Smooth muscle cell (in vitro differentiated cells): Measurements from ENCODE around the gene EXOSC3. TPM values are rescaled to one million over a fixed set of nuclear protein-coding genes. Genes with fewer than 3 reads are reported as not detected.

Experiments used
- DNase-seq: peaks from one replicate; lab custom pipeline; 2025; ENCODE audit not compliant: unreplicated experiment; lab: John Stamatoyannopoulos, UW
- H2AFZ ChIP-seq: fragments of 200-600 bp; sonication (generic); 2 replicates; pipeline ENCODE4 v1.6.0; 2016; ENCODE audit warnings: antibody characterized with exemption, low read depth, mild to moderate bottlenecking
- H3F3A ChIP-seq: fragments of 200-600 bp; sonication (generic); 2 replicates; pipeline ENCODE4 v1.6.0; 2017; ENCODE audit warnings: antibody characterized with exemption, low read depth
- H3K27ac ChIP-seq: fragments of 200-600 bp; sonication (generic); 2 replicates; pipeline ENCODE4 v1.5.1; 2016; ENCODE audit warnings: low read depth, mild to moderate bottlenecking
- H3K27me3 ChIP-seq: fragments of 200-600 bp; sonication (generic); 2 replicates; pipeline ENCODE4 v1.6.1; 2016; ENCODE audit warnings: low read depth, mild to moderate bottlenecking
- H3K36me3 ChIP-seq: fragments of 200-600 bp; sonication (generic); 2 replicates; pipeline ENCODE4 v1.5.1; 2016; ENCODE audit warnings: low read depth
- H3K4me1 ChIP-seq: fragments of 200-600 bp; sonication (generic); 2 replicates; pipeline ENCODE4 v1.5.1; 2016; ENCODE audit warnings: low read depth
- H3K4me2 ChIP-seq: fragments of 200-600 bp; sonication (generic); 2 replicates; pipeline ENCODE4 v1.6.0; 2016; ENCODE audit warnings: mild to moderate bottlenecking
- H3K4me3 ChIP-seq: fragments of 200-600 bp; sonication (generic); 2 replicates; pipeline ENCODE4 v1.5.1; 2016; ENCODE audit warnings: mild to moderate bottlenecking
- H3K79me2 ChIP-seq: fragments of 200-600 bp; sonication (generic); 2 replicates; pipeline ENCODE4 v1.6.0; 2016; ENCODE audit warnings: low read depth, mild to moderate bottlenecking
- H3K9ac ChIP-seq: fragments of 200-600 bp; sonication (generic); 2 replicates; pipeline ENCODE4 v1.6.0; 2016; ENCODE audit warnings: low read depth
- H3K9me3 ChIP-seq: fragments of 200-600 bp; sonication (generic); replicated peaks from 2 replicates; pipeline ENCODE4 v1.5.1; 2016; ENCODE audit warnings: low read depth
- H4K20me1 ChIP-seq: fragments of 200-600 bp; sonication (generic); 2 replicates; pipeline ENCODE4 v1.6.0; 2016; ENCODE audit warnings: low read depth
- CTCF ChIP-seq: fragments of 200-600 bp; sonication (generic); IDR thresholded peaks from 2 replicates; pipeline ENCODE4 v1.5.1; 2017; ENCODE audit warnings: borderline replicate concordance, mild to moderate bottlenecking, antibody characterized with exemption; ENCODE audit not compliant: insufficient read depth, poor library complexity, severe bottlenecking
- WGBS: methylation state at CpG from one replicate; pipeline ENCODE4 v1.1.7; 2016; ENCODE audit warnings: low lambda C conversion rate; 5-methylcytosine and 5-hydroxymethylcytosine counted together
- polyA plus RNA-seq: library from polyadenylated mRNA; unstranded; fragments of >200 nt; fragmentation: Nextera tagmentation; extraction: Ambion mirVana; gene quantifications from 2 replicates; pipeline ENCODE4 v1.2.1, GENCODE V29; 2016
- total RNA-seq: library from RNA; depleted of rRNA; stranded (reverse); fragments of >200 nt; gene quantifications from 2 replicates; pipeline ENCODE4 v1.2.3, GENCODE V29; 2014

The EXOSC3 gene
- total and polyA plus RNA-seq, 2 experiments from 2014 or later, result 21.6 to 22.6 TPM

GRCh38 chr9:37806271-37806670 lies 21.4 kb upstream of the EXOSC3 start:
- Histone ChIP-seq H3F3A (no peaks in the 10 kb centered on the region), H3K36me3 (no peaks in the 10 kb centered on the region), H4K20me1 (peaks cover 95% of the 10 kb centered on the region), H3K79me2 (peaks cover 94% of the 10 kb centered on the region), H3K9ac (no peak overlapping the region), H3K4me3 (no peak overlapping the region), H3K9me3 (no peaks in the 10 kb centered on the region), H3K27ac (no peak overlapping the region), H3K4me2 (no peak overlapping the region), H3K27me3 (no peaks in the 10 kb centered on the region), H3K4me1 (peaks cover 19% of the 10 kb centered on the region), H2AFZ (no peak overlapping the region)
- no peak for DNase-seq
- 81% methylated on average over 4 of the region's 4 CpGs for WGBS
- TF ChIP-seq CTCF, result no peak

- Histone ChIP-seq H2AFZ (no peak overlapping the region), H3K27me3 (no peaks in the 10 kb centered on the region), H4K20me1 (peaks cover 62% of the 10 kb centered on the region), H3K36me3 (no peaks in the 10 kb centered on the region), H3K9me3 (no peaks in the 10 kb centered on the region), H3K79me2 (peaks cover 63% of the 10 kb centered on the region), H3K4me3 (peak overlapping the region; percentile 98), H3K4me1 (peaks cover 24% of the 10 kb centered on the region), H3K4me2 (peak overlapping the region; percentile 99), H3K9ac (peak overlapping the region; percentile 92), H3K27ac (no peak overlapping the region), H3F3A (no peaks in the 10 kb centered on the region)
- DNase-seq, result no peak
- TF ChIP-seq CTCF, result no peak
- WGBS, result 58% methylated on average over 10 of the region's 10 CpGs
Observed at GRCh38 chr9:37801959-37802711, 17.3 kb upstream of the EXOSC3 start.

- under 1% methylated on average over 40 of the region's 45 CpGs for WGBS
- peak overlapping the region; percentile 90 for H2AFZ ChIP-seq
- no peak for DNase-seq
- H3K9ac ChIP-seq, result peak overlapping the region; percentile 92
- peaks cover 24% of the 10 kb centered on the region for H3K4me1 ChIP-seq
- peaks cover 54% of the 10 kb centered on the region for H4K20me1 ChIP-seq
- H3K27me3 ChIP-seq, result no peaks in the 10 kb centered on the region
- no peaks in the 10 kb centered on the region for H3K9me3 ChIP-seq
- H3K4me3 ChIP-seq, result peak overlapping the region; percentile 98
- no peak for TF ChIP-seq CTCF
- H3K4me2 ChIP-seq, result peak overlapping the region; percentile 99
- H3K27ac ChIP-seq, result peak overlapping the region; percentile 79
- no peaks in the 10 kb centered on the region for H3F3A ChIP-seq
- H3K79me2 ChIP-seq, result peaks cover 56% of the 10 kb centered on the region
- no peaks in the 10 kb centered on the region for H3K36me3 ChIP-seq
Observed at GRCh38 chr9:37801287-37801850, 16.5 kb upstream of the EXOSC3 start.
